ENCODE data around the gene TSPYL4. TPM values are rescaled to one million over a fixed set of nuclear protein-coding genes. Genes with fewer than 3 reads are reported as not detected.

Gene TSPYL4
- total and polyA plus RNA-seq, 2 of the 8 experiments (the other 6 are each of a cell fraction or from before 2014, with no cell fraction given), result 20.5 to 22.6 TPM

GRCh38 chr6:116201538-116201937, 52.3 kb downstream of the TSPYL4 start (continued):
- TF ChIP-seq KDM1A (IDR thresholded peaks at IDR 0.05; ENCODE audit: borderline replicate concordance, low read length) (no peak), RFX5 (IDR thresholded peaks at IDR 0.05; ENCODE audit: borderline replicate concordance, low read depth, low read length) (no peak)
